SH-SY5Y (cell line): ENCODE results near the gene ARHGEF4.

ENCODE experiments used
- GATA2 ChIP-seq: IDR thresholded peaks from 2 replicates; pipeline ENCODE4 v1.6.1; 2011; ENCODE audit warnings: mild to moderate bottlenecking, low read depth, low read length
- GATA3 ChIP-seq: IDR thresholded peaks from 2 replicates; pipeline ENCODE4 v1.6.1; 2011; ENCODE audit warnings: low read depth, mild to moderate bottlenecking, low read length, moderate library complexity

The ARHGEF4 gene

GRCh38 chr2:130848526-130849210 lies 12.0 kb downstream of the ARHGEF4 start:
- TF ChIP-seq GATA3 (no peak), GATA2 (no peak)

GRCh38 chr2:130849896-130850787 lies 13.4 kb downstream of the ARHGEF4 start:
- TF ChIP-seq GATA3 (no peak), GATA2 (no peak)

GRCh38 chr2:130850788-130851623 lies 14.3 kb downstream of the ARHGEF4 start:
- TF ChIP-seq GATA3: no peak
- no peak for TF ChIP-seq GATA2

GRCh38 chr2:130851624-130852382 lies 15.1 kb downstream of the ARHGEF4 start:
- TF ChIP-seq GATA2 (no peak), GATA3 (no peak)

GRCh38 chr2:130852521-130853115 lies 15.9 kb downstream of the ARHGEF4 start:
- TF ChIP-seq GATA2 (no peak), GATA3 (no peak)

GRCh38 chr2:130853391-130853790 lies 16.7 kb downstream of the ARHGEF4 start:
- TF ChIP-seq GATA3: no peak

- TF ChIP-seq GATA2 (no peak), GATA3 (no peak)
These were observed 17.6 kb downstream of the ARHGEF4 start for GRCh38 chr2:130854301-130854700.

- TF ChIP-seq GATA3 (no peak), GATA2 (no peak)
These were observed 28.4 kb downstream of the ARHGEF4 start for GRCh38 chr2:130864830-130865800.

GRCh38 chr2:130869441-130870160 lies 32.9 kb downstream of the ARHGEF4 start:
- TF ChIP-seq GATA2: no peak
- TF ChIP-seq GATA3: no peak

GRCh38 chr2:130870161-130870485 lies 33.4 kb downstream of the ARHGEF4 start:
- no peak for TF ChIP-seq GATA2
- TF ChIP-seq GATA3: no peak

- no peak for TF ChIP-seq GATA2
- no peak for TF ChIP-seq GATA3
These were observed 34.1 kb downstream of the ARHGEF4 start for GRCh38 chr2:130870779-130871178.
